Mammary epithelial cell (primary cell): ENCODE measurements around the gene GSTT2.

Source experiments
- CTCF ChIP-seq, 2 donors: IDR thresholded peaks in 1 of 2; conservative IDR thresholded peaks in 1 of 2; 2 replicates each; pipeline ENCODE4 v1.5.1; 2011 to 2012; ENCODE audit warnings: inconsistent platforms in 2 of 2, low read length in 2 of 2, mild to moderate bottlenecking in 2 of 2, control low read depth in 1 of 2, low read depth in 1 of 2; ENCODE audit not compliant: insufficient read depth in 1 of 2; ENCODE audit errors: extremely low read depth in 1 of 2
- EZH2 ChIP-seq: IDR thresholded peaks from 2 replicates; pipeline ENCODE4 v1.6.1; 2012; ENCODE audit warnings: low read length, inconsistent platforms, borderline replicate concordance

- TF ChIP-seq CTCF (conservative IDR thresholded peaks at IDR 0.05 in 1 of 2, IDR thresholded peaks at IDR 0.05 in 1 of 2; ENCODE audit: extremely low read depth in 1 of 2, insufficient read depth in 1 of 2, low read depth in 1 of 2, low read length in 2 of 2) (no peak), EZH2 (no peak)
Observed at GRCh38 chr22:23984430-23984829, 4.5 kb downstream of the GSTT2 start.
